CD4-positive, alpha-beta T cell treated with Interleukin-6 at 100 ng/mL for 8 hours (primary cell): ENCODE data around the gene JAG1.

Experiments used
- DNase-seq: peaks from one replicate; pipeline ENCODE4 v3.0.0-alpha.2; 2020; ENCODE audit warnings: mixed read lengths, low spot score

Gene JAG1

DNA sequence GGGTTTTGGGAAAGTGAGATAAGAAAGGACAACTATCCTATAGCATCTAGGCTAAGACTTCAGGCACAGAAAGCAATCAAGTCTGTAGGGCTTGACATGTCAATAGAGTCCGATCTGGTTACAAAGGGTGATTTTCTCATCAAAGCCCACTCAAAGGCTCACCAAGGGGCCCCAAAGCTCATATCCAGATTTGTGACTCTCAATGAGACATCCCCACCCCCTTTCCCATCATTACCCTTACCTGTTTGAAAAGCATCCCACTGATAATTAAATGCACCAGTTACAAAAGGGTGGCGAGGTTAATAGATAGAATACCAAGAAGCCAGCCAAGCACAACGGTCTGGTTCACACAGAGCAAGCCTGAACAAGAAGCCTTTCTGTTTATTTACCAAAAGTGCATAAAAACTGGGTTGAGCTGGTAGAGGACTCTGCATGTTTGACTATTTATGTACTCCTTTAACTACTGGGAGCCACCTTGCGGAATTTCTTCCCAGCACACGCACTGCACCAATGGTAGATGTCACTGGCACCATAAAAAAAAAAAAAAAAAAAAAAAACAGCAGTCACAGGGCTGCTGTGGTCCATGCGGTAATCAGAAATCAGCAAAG lies 6.1 kb downstream of the JAG1 start:
- no peak for DNase-seq

DNA sequence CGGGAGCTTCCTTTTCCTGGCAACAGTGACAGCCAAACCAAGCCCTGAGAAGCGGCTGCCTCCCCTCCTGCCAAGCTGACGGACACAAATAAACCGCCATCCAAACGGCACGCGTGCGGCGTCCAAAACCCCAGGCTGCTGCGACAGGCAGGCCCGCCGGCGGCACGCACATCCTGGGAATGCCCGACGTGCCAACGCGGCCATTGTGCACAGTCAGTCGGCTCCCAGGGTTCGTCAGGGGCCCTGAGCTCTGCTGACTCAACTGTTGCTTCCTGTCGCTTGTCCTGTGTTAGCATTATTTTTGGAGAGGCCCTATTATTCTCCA lies 6.8 kb downstream of the JAG1 start:
- no peak for DNase-seq

DNA sequence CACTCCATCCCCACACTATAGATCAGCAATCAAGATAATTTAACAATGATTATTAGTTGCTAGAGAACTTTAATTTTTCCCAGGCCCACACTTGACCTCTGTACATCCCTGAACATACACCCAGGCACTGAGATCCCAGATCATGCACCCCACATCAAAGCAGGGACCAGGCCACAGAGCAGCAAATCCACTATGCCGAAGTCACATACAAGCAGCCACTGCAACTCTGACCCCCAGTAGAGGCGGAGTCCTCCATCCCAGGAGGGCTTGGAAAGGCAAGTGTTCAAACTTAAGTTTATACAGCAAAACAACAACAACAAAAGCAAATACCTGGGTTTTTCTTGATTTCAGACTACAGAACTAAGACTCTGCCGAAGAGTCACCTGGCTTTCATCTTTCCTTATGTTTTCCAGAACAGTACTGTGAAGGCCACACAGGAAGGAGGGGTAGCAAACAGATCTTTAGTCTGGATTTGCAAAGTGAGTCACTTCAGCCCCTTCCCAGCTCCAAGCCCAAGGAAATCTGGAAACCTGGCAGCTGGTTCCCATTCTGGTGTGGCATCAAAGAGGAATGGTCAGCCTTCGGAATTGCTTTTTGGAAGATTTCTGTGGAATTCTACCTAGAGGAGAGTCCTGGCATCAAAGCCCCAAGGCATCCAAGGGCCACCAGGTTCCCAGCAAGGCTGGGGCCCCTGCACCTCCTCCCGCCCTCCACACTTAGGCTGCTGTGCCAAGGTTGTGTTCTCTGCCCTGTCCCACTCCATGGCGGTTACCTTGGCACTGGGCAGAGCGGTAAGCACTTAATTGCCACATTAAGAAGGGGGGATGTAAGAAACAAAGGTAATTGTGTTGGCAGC lies 7.3 kb downstream of the JAG1 start:
- DNase-seq: no peak

DNA sequence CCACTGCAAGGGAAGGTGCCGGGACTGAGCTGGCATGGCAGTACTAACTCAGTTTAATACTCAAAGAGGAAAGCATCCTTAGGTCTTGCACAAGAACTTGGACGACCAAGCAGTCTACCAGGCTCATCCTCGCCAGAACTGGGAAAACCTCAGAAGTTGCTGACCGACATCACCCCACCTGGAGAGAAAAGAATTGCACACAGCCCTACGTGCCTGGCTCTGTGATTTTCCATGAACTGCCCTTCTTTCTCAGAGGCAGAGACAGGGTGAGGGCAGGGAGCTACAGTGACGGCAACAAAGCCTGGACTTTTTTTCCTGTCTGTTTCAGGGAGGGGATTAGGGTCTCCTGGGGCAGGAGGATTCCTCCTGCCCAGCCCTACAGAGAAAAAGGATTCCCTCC lies 8.0 kb downstream of the JAG1 start:
- DNase-seq: no peak

DNA sequence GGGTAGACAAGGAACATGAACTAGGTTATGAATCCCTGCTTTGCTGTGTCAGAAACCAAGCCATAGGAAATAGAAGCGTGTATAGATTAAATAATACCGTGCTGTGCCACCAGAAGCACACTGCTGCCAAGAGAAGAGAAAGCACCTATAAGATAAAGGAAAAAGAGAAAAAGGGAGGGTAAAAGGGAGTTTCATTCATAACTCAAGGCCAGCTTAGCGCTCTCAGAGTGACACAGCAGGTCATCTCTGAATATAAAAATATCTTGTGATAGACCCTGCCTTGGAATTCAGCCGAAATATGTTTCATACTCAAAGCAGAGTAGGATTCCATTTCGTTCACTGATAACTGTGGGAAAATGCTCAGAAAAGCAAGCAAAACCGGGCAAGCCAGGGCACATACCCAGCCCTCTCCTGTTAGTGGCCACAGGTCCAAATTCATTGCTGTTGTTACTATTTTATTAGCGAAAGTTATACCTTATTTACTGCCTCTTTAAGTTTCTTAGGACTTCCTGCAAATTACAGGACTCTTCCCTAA lies 8.7 kb downstream of the JAG1 start:
- DNase-seq: no peak

DNA sequence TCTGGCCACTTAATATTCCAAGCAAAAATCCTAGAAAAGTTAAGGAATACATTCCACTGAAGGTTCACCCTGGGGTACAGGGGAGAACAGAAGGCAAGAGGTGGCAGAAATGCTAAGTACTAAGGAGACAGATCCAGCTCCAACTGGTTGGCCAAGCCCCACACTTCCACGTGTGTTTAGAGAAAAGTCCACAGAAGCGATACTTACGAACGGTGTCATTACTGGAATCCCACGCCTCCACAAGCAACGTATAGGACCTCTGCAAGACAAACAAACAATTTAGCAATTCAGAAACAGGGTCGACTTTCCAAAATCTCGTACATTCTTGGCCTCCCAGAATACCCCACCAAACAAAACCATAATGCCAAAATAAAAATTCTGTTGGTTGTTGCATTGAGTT lies 10.0 kb downstream of the JAG1 start:
- no peak for DNase-seq

DNA sequence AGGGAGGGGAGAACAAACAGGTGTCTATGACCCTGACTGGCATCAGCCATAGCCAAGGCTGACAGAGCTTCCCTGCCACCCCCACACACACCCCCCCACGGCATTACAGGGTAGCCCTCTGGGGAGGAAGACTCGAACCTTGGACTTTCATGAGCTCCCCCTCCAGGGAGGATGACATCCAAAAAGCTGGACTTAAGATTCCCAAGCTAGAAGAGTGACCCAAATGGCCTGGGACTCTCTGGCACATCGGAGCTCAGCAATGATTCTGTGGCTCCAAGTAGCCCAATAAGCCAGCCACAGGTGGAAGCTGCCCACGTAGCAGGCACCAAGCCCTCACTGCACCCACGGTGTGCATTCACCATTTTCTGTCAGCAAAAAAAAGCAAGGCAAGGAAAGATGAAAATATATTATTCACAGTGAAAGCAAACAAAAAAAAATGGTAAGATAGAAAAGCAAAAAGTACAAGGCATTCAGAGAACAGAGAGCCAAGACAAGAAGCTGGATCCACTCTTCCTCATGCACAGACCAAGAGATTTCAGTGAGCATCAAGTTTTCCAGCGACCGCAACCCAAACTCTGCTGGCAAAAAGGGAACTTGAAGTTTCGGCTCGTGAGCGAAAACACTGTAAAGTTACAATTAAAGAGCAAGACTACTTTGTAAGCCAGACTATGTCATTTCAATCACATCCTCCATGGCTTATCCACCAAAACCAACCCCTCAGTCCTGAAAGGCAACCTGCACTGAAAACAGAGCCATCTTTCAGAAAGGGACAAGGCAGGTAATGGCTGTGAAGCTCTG lies 10.9 kb downstream of the JAG1 start:
- no peak for DNase-seq

DNA sequence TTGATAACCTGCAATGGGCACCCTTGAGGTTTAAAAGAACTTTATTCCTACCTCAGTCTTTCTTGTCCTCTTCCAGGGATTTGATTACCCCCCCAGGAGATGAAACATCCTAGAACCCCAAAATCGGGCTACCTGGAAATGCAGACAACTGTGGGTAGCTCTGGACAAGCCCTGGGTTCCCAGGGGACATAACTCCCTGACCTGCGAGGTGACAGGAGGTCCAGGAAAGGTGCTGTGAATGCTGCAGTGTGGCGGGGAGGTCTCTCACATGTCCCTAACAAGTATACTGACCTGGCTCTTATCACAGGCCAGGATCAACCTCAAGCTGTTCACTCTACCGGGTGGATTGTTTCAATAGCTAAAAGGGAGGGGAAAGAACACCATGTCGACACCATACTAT lies 11.6 kb downstream of the JAG1 start:
- DNase-seq: no peak

DNA sequence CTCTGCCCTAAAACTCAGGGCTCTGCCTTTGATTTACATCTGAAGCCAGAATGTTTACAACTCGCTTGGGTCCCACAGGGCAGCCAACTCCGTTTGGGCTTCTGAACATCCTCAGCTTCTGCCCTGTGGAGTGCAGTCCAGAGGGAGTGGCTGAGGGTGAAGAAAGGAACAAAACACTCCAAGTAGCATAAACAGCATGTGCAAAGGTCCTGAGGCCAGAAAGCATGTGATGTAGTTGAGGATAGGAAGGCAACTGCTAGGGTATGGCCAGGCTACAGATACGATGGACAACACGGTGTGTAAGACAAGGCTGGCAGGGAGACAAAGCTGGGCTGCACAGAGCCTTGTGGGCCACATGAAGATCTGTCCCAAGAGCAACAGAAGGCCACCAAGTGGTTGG lies 12.5 kb downstream of the JAG1 start:
- no peak for DNase-seq

DNA sequence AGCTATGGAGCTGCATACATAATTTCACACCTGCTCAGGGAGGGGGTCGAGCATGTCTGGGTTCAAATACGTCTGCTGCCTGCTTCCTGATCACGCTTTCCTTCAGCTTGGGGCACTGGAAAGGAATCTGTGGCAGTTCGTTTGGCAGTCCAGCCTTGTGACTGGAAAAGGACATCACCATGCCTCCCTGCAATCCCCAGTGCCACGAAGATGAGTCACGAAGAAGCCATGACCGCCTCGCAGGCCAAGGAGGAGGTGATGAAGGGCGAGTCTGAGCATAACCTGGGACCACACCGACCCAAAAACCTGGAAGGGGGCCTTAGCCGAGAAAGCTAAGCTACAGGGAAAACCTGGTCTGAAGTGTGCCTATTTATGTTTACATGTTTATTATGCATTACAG lies 13.1 kb downstream of the JAG1 start:
- no peak for DNase-seq

DNA sequence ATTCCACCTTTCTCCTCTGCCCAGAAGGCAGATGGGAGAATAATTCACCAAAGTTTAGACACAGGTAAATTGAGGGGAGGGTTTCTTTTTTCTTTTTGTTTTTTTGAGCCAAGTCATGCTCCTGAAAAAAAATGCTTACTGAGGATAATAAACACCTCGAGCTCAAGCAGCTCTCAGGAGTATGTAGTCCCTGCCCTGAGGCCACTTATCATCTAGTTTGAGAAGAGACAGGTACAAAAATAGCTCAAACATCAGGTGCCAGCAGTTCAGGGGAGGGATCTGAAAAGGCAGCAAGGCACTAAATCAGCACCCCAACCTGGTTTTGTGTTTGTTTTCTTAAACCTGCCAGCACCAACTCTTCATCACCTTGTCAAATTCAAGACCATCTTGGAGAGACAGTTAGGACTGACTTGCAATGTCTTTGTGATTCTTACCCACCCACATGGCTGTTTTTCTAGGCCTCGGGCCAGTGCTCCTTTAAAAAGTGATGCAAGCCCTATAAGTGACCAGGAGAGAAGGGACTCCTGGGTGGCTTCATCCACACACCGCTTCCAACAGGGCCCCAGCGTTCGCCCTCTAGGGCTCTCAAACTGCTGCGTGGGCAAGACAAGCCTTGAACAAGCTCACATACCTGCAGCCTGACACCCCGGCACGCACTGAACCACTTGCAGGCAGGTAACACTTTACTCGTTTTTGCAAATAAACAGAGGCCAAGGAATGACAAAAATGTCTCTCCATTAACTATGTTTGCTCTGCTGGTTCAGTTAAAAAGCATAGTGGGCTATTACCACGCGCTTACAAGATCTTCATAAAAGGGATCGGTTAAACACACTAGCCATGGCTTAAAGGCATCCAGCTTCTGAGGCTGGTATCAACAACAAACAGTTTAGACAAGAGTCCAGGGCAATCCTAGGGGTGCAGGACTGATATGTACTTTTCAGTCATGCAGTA lies 13.9 kb downstream of the JAG1 start:
- DNase-seq: no peak

DNA sequence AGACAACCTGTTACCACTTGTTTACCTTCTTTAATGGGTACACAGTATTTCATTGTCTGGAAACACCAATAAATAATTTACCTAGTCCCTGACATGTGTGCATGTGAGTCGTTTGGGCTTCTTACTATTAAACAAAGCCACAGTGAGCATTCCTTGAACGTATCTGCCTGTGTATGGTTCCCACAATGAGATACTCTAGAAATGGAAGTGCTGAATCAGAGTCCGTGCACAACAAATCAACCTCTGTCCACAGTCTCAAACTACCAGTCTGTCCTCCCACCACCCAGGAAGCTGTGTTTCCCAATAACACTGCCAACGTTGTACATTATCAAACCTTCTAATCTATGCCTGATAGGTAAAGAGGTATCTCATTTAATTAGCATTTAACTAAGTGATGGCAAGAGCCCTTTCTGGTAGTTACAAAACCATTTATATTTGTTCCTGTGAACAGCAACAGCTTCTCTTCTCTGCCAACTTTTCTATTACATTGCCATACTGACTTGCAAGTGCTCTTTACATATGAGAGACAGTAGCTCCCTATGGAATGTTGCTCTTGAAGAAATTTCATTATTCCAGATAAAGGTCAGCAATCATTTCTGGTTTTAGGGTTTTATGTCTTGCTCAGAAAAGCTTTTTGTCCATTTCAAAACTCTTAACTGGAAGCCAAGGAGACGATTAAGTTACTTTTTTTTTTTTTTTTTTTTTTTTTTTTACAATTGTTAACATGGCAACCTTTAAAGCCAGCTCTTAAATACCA lies 14.7 kb downstream of the JAG1 start:
- no peak for DNase-seq

DNA sequence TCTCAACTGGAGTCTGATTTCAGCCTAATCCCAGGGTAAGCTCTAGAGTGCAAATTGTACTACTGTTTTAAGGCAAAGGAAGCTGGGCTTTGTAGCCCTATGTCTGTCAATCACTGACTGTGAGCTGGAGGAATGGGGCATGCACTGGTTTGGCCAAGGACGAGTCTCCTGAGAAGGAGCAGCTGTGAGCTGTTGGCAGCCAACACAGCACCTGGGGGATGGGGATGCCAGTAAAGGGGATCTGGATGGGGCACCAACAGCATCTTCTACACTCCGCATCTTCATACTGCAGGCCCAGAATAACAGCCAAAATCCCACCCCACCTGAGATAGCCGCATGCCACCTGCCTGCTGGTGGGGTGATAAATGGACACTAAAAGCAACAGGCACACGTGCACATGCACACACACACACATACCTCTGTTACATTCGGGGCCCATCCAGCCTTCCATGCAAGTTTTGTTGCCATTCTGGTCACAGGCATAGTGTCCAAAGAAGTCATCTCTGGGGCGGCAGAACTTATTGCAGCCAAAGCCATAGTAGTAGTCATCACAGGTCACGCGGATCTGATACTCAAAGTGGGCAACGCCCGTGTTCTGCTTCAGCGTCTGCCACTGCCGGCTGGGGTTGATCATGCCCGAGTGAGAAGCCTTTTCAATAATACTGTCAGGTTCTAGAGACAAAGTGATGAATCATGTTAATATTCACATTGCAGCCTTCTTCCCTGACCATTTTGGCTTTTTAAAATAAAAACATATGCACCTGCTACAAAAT lies 15.6 kb downstream of the JAG1 start:
- no peak for DNase-seq

DNA sequence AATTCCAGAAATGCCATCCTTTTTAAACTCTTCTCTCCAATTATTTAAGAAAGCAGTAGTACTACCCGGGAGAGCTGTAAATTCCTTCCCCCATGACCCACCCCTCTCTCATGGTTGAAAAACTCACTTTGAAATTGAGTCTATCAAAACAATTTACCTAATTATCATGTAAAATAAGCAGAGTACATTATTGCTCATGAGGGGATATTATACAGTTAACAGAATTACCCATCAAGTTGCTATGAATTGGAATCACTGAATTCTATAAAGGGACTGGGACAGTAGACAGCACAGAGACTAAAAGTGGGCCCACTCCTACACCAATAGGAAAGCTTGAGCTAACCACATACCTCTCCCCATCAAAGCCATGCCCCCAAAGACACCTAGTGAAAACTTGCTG lies 16.3 kb downstream of the JAG1 start:
- no peak for DNase-seq

DNA sequence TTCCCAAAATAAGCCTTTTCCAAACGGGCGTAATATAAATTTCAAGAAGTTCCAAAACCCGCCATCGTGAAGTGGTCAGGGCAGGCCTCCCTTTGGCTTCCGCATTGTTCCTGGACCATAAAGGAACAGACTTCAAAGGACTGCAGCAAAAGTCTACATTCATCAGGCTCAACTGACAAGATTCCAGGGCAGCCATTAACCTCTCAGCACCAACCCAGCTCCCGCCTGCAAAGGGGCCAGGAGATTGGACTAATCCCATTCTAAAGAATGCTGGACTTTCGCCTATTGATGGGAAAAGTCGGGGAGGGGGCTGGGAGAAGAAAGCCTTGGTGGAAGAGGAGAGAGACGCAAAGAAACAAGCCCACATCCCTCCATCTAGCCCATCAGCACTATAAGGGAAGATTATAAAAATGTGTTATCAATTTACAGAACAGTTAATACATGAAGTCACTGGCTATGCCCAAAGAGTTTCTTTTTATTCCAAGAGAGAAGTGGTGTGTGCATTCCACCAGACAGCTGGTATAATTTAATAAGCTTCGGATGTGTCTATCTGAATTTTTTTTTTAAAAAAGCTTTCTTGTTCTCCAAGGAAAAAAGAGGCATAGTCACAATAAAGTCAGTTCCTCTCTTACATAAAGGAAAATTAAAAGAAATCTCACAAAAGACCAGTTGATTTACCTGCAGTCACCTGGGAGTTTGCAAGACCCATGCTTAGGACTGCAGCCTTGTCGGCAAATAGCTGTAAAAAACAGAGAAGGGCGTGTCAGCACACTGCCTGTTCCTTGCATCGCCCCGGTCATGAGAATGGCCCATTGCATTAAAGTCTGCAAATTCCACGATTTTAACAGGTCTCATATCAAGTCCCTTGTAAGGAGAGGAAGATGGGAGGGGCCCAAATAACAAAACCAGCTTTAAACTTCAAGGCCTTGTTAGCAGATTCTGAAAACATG lies 17.8 kb downstream of the JAG1 start:
- no peak for DNase-seq

DNA sequence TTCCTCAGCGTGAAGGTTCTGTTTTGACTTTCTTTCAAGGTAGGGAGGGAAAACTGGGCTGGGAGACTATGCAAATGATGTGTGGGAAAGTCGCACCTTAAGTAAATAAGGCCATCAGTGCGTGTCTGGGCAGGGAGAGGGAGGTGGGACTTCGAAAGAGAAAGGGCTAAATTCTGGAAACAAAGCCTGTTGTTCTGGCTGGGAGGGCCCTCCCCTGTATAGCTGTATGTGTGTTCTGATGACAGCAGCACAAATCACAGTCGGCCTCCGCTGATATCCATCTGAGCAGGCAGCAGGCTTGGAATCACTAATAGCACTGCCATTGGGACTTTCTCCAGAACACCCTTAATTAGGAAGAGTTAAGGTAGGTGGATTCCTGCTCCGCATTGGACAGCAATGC lies 19.2 kb downstream of the JAG1 start:
- no peak for DNase-seq

DNA sequence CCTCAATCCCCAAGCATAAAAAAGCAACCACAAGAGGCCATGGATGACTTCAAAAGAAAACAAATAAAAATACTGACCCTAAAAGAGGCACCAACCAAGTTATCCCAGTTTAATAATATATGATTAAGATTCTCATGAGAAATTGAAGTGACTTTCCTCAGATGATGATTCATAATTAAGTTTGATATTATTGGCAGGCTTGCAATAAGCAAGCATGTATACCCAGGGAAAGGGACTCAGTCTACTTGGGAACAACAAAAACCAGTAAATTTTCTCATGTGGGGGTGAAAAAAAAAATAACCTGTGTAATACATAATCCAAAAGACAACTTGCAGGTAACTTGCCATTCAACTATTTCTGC lies 19.6 kb downstream of the JAG1 start:
- no peak for DNase-seq

DNA sequence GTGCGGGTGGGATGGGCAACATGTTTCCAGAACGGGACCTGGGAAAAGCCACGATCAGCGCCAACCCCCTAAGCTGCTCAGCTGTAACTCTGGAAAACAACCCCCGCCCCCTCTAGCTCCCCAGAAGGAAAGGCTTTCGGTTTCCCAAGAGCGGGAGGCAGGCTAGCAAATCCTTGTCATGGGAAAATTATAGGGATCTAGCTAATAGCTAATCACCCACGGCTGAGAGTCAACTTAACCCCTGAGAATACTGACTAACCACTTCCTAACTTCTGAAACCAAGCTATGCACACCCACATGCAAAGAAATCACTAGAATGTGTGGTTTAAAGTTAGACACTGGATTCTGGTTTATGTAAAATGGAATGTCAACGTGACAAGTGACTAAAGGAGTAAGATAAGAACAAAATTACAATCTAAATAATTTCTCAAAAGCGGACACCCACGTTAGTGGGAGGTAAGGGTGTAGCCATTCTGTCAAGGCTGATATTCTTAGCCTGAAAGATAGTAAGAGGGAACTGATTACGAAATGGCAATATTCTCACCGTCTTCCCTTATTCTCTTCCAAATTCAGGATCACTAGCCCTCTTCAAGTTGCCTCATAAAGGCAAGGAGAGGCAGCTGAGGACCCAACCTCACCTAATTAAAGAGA lies 20.1 kb downstream of the JAG1 start:
- DNase-seq: no peak
